ENCODE measurements around the gene SAP30BP.

SAP30BP gene

DNA sequence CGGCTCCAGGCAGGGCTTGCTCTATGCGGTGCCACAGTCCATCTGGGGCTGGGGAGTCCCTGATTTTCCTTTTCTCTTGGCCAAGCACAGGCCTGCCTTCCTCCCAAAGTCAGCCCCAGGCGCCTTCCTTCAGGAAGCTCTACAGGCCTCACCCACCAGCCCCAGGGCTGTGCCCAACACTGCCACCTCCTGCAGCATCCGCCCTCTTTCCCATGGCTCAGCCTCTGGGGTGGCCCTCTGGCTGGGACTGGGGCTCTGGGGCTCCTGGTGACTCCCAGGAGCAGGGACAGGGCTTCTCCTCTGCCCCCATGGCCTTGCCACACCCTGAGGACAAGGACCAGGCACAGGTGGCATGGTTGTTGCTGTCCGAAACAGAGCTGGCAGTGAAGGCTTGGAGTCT lies 54.9 kb downstream of the SAP30BP start:
- Histone ChIP-seq H3K9ac (ENCODE audit: low read length) (no peak overlapping the region), H3K4me3 (ENCODE audit: insufficient read depth, low read length, poor library complexity, severe bottlenecking) (no peak overlapping the region), H3F3A (ENCODE audit: insufficient read depth) (no peaks in the 10 kb centered on the region), H4K20me1 (ENCODE audit: low read depth, low read length) (no peaks in the 10 kb centered on the region), H3K27ac (ENCODE audit: low read depth, low read length) (no peak overlapping the region), H3K36me3 (ENCODE audit: low read length) (no peaks in the 10 kb centered on the region), H3K4me2 (ENCODE audit: low read depth, low read length, poor library complexity, severe bottlenecking) (no peak overlapping the region), H2AFZ (ENCODE audit: low read depth, low read length, severe bottlenecking) (no peak overlapping the region), H3K79me2 (ENCODE audit: insufficient read depth, low read length) (no peaks in the 10 kb centered on the region), H3K27me3 (ENCODE audit: low read length) (no peaks in the 10 kb centered on the region), H3K9me3 (ENCODE audit: insufficient read depth, low read length) (no peaks in the 10 kb centered on the region), H3K9me2 (replicated peaks; ENCODE audit: insufficient read depth, low read length) (no peaks in the 10 kb centered on the region)
- no peak for TF ChIP-seq EZH2phosphoT487 (conservative IDR thresholded peaks at IDR 0.05; ENCODE audit: low read length)
- TF ChIP-seq, protein P1, sequence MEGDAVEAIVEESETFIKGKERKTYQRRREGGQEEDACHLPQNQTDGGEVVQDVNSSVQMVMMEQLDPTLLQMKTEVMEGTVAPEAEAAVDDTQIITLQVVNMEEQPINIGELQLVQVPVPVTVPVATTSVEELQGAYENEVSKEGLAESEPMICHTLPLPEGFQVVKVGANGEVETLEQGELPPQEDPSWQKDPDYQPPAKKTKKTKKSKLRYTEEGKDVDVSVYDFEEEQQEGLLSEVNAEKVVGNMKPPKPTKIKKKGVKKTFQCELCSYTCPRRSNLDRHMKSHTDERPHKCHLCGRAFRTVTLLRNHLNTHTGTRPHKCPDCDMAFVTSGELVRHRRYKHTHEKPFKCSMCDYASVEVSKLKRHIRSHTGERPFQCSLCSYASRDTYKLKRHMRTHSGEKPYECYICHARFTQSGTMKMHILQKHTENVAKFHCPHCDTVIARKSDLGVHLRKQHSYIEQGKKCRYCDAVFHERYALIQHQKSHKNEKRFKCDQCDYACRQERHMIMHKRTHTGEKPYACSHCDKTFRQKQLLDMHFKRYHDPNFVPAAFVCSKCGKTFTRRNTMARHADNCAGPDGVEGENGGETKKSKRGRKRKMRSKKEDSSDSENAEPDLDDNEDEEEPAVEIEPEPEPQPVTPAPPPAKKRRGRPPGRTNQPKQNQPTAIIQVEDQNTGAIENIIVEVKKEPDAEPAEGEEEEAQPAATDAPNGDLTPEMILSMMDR (IDR thresholded peaks at IDR 0.05; ENCODE audit: insufficient read depth, low read length, poor library complexity, severe bottlenecking) = no peak

DNA sequence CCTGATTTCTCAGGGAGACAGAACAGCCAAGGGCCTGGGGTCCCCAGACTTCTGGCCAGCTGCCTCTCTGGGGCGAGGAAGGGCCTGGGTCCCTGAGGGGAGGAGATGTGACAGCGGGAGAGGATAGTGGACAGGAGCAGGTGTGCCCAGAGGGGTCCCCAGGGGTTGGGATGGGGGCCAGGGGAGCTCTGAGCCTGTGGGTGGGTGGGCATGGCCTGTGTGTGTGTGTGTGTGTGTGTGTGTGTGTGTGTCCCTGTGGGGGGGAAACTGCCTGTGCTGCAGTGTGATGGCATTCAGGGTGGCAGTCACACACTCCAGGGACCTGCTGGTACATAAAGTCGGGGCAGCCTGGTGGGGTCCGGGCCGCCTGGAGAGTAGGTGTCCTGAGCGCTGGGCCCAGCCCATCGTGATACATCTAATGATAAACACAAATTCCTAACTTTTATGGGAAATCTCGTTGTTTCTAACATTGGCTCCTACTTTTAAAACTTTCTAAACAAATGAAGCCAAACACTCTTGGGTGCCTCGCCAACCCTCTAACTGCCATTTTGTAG lies 55.5 kb downstream of the SAP30BP start:
- H4K20me1 ChIP-seq (ENCODE audit: low read depth, low read length) = no peaks in the 10 kb centered on the region
- H3K4me3 ChIP-seq (ENCODE audit: insufficient read depth, low read length, poor library complexity, severe bottlenecking) = no peak overlapping the region
- H3K9ac ChIP-seq (ENCODE audit: low read length) = no peak overlapping the region
- H3F3A ChIP-seq (ENCODE audit: insufficient read depth) = no peaks in the 10 kb centered on the region
- H3K36me3 ChIP-seq (ENCODE audit: low read length) = no peaks in the 10 kb centered on the region
- no peaks in the 10 kb centered on the region for H3K27me3 ChIP-seq (ENCODE audit: low read length)
- H3K4me2 ChIP-seq (ENCODE audit: low read depth, low read length, poor library complexity, severe bottlenecking) = no peak overlapping the region
- no peaks in the 10 kb centered on the region for H3K9me2 ChIP-seq (replicated peaks; ENCODE audit: insufficient read depth, low read length)
- no peaks in the 10 kb centered on the region for H3K79me2 ChIP-seq (ENCODE audit: insufficient read depth, low read length)
- TF ChIP-seq EZH2phosphoT487 (conservative IDR thresholded peaks at IDR 0.05; ENCODE audit: low read length) = no peak
- TF ChIP-seq, protein P1 (IDR thresholded peaks at IDR 0.05; ENCODE audit: insufficient read depth, low read length, poor library complexity, severe bottlenecking) = no peak
- H3K9me3 ChIP-seq (ENCODE audit: insufficient read depth, low read length) = no peaks in the 10 kb centered on the region
- H3K27ac ChIP-seq (ENCODE audit: low read depth, low read length) = no peak overlapping the region
- H2AFZ ChIP-seq (ENCODE audit: low read depth, low read length, severe bottlenecking) = no peak overlapping the region

DNA sequence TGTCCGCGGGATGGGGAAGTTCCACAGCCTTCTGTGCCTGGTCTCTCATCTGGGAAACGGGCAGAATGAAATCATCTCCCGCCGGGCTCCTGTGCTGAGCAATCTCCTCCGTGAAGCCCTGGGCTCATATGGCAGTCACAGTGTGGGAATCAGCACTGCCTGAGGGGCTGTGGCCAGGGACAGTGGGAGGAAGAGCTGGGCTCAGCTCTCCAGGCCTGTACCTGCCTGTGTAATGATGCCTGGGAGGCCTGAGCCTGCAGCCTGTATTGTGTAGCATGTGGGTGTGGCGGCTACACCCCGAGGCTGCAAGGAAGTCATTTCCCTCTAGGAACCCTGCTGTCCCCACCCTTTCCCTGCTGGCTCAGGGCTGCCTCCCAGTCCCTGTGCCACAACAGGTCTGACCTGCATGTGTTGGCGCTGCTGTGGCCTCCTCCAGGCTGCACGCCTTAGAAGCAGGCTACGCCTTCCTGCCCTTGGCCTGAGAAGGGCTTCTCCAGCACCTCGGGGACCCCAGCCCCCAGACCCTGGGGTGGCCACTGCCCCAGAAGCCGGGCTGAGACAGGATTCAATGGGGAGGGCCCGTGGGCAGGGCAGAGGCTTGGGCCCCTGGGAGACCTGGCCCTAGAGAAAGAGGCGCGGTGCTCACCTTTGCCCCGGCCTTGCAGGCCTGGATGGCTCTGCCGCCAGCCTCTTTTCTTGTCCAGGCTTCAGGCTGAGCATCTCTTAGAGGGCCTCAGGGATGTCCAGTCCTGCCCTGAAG lies 56.2 kb downstream of the SAP30BP start:
- no peak overlapping the region for H3K9ac ChIP-seq (ENCODE audit: low read length)

More for the DNA sequence above, 56.2 kb downstream of the SAP30BP start:
- H3K4me2 ChIP-seq (ENCODE audit: low read depth, low read length, poor library complexity, severe bottlenecking) = no peak overlapping the region
- no peak overlapping the region for H2AFZ ChIP-seq (ENCODE audit: low read depth, low read length, severe bottlenecking)
- no peaks in the 10 kb centered on the region for H3K79me2 ChIP-seq (ENCODE audit: insufficient read depth, low read length)
- no peaks in the 10 kb centered on the region for H3K36me3 ChIP-seq (ENCODE audit: low read length)
- TF ChIP-seq EZH2phosphoT487 (conservative IDR thresholded peaks at IDR 0.05; ENCODE audit: low read length) = no peak
- TF ChIP-seq, protein P1 (IDR thresholded peaks at IDR 0.05; ENCODE audit: insufficient read depth, low read length, poor library complexity, severe bottlenecking) = no peak
- H3K9me3 ChIP-seq (ENCODE audit: insufficient read depth, low read length) = no peaks in the 10 kb centered on the region
- H3K27me3 ChIP-seq (ENCODE audit: low read length) = no peaks in the 10 kb centered on the region
- H4K20me1 ChIP-seq (ENCODE audit: low read depth, low read length) = no peaks in the 10 kb centered on the region
- no peak overlapping the region for H3K27ac ChIP-seq (ENCODE audit: low read depth, low read length)
- H3F3A ChIP-seq (ENCODE audit: insufficient read depth) = no peaks in the 10 kb centered on the region
- H3K9me2 ChIP-seq (replicated peaks; ENCODE audit: insufficient read depth, low read length) = no peaks in the 10 kb centered on the region
- H3K4me3 ChIP-seq (ENCODE audit: insufficient read depth, low read length, poor library complexity, severe bottlenecking) = no peak overlapping the region

All from SU-DHL-6 (cell line).